Astrocyte of the cerebellum (primary cell): Measurements from ENCODE around the gene PTGER2.

Experiments
- DNase-seq: peaks from one replicate; pipeline ENCODE4 v3.0.0-alpha.2; 2011; ENCODE audit warnings: low read depth
- H3K4me3 ChIP-seq: 2 replicates; pipeline ENCODE4 v1.5.1; 2011; ENCODE audit warnings: mild to moderate bottlenecking, low read depth, low read length, moderate library complexity
- CTCF ChIP-seq: IDR thresholded peaks from 2 replicates; pipeline ENCODE4 v1.5.1; 2012; ENCODE audit warnings: low read length, low read depth, moderate library complexity, mild to moderate bottlenecking; ENCODE audit errors: missing control alignments
- in situ Hi-C: cut with HindIII; loops from 2 replicates; pipeline ENCODE4 v1.10.0; 2017; ENCODE audit warnings: low sequenced_read_pairs

PTGER2 gene

GRCh38 chr14:52268279-52269061, 45.6 kb upstream of the PTGER2 start:
- no peak for DNase-seq
- in situ Hi-C loops = no loop called here
- TF ChIP-seq CTCF = no peak
- peak overlapping the region; percentile 24 for H3K4me3 ChIP-seq

GRCh38 chr14:52269100-52269499, 45.0 kb upstream of the PTGER2 start:
- no peak for TF ChIP-seq CTCF
- H3K4me3 ChIP-seq = peak overlapping the region; percentile 24
- in situ Hi-C loops = no loop called here
- no peak for DNase-seq

- in situ Hi-C loops = no loop called here
- H3K4me3 ChIP-seq = no peak overlapping the region
- no peak for DNase-seq
- TF ChIP-seq CTCF = no peak
Observed at GRCh38 chr14:52269982-52270381, 44.1 kb upstream of the PTGER2 start.

- in situ Hi-C loops = no loop called here
- H3K4me3 ChIP-seq = no peak overlapping the region
- TF ChIP-seq CTCF = no peak
- no peak for DNase-seq
Observed at GRCh38 chr14:52271538-52271937, 42.6 kb upstream of the PTGER2 start.

GRCh38 chr14:52272375-52272774, 41.7 kb upstream of the PTGER2 start:
- TF ChIP-seq CTCF = peak; percentile 30
- in situ Hi-C loops = no loop called here
- no peak overlapping the region for H3K4me3 ChIP-seq
- DNase-seq = no peak

- no peak for DNase-seq
Observed at GRCh38 chr14:52275372-52275771, 38.7 kb upstream of the PTGER2 start.

More at GRCh38 chr14:52275372-52275771, 38.7 kb upstream of the PTGER2 start:
- TF ChIP-seq CTCF = no peak
- in situ Hi-C loops = no loop called here
- H3K4me3 ChIP-seq = no peak overlapping the region
